ENCODE results near the gene GSAP.
"Not testable (repeated sequence)": the region's sequence is repeated elsewhere in the genome, so short reads cannot be mapped to it uniquely, and the experiment has no call there.

The GSAP gene

GRCh38 chr7:77415823-77416620 is at the start of gene GSAP:
TSS of gene GSAP (minus strand) at chr7:77416349. CDS start at chr7:77416321, 28 bp downstream.
- peak; percentile 76 for DNase-seq (ENCODE audit: low read depth)
- TF ChIP-seq CTCF (IDR thresholded peaks at IDR 0.05; ENCODE audit: insufficient read depth, low read depth, low read length, missing control alignments): peak; percentile 4
- peak within 1 kb of the TSS; percentile 69 for H3K4me3 ChIP-seq (ENCODE audit: low read depth, low read length)

GRCh38 chr7:77465256-77465655 is 49.1 kb upstream of the GSAP start:
- H3K4me3 ChIP-seq (ENCODE audit: low read depth, low read length): no peak overlapping the region
- TF ChIP-seq CTCF (IDR thresholded peaks at IDR 0.05; ENCODE audit: insufficient read depth, low read depth, low read length, missing control alignments): no peak

GRCh38 chr7:77464589-77464988 is 48.4 kb upstream of the GSAP start:
- peak; percentile 58 for DNase-seq (ENCODE audit: low read depth)
- no peak overlapping the region for H3K4me3 ChIP-seq (ENCODE audit: low read depth, low read length)
- TF ChIP-seq CTCF (IDR thresholded peaks at IDR 0.05; ENCODE audit: insufficient read depth, low read depth, low read length, missing control alignments): no peak

More at GRCh38 chr7:77465256-77465655, 49.1 kb upstream of the GSAP start:
- no peak for DNase-seq (ENCODE audit: low read depth)

GRCh38 chr7:77463632-77464031 is 47.5 kb upstream of the GSAP start:
- DNase-seq (ENCODE audit: low read depth): peak; percentile 60
- not testable (repeated sequence) for H3K4me3 ChIP-seq (ENCODE audit: low read depth, low read length)

GRCh38 chr7:77461842-77462241 is 45.7 kb upstream of the GSAP start:
- no peak for DNase-seq (ENCODE audit: low read depth)
- H3K4me3 ChIP-seq (ENCODE audit: low read depth, low read length): no peak overlapping the region
- no peak for TF ChIP-seq CTCF (IDR thresholded peaks at IDR 0.05; ENCODE audit: insufficient read depth, low read depth, low read length, missing control alignments)

- no peak for DNase-seq (ENCODE audit: low read depth)
- no peak for TF ChIP-seq CTCF (IDR thresholded peaks at IDR 0.05; ENCODE audit: insufficient read depth, low read depth, low read length, missing control alignments)
- H3K4me3 ChIP-seq (ENCODE audit: low read depth, low read length): no peak overlapping the region
Measured at GRCh38 chr7:77461246-77461645, 45.1 kb upstream of the GSAP start.

- DNase-seq (ENCODE audit: low read depth): no peak
Measured at GRCh38 chr7:77460057-77460486, 43.9 kb upstream of the GSAP start.

More at GRCh38 chr7:77460057-77460486, 43.9 kb upstream of the GSAP start:
- TF ChIP-seq CTCF (IDR thresholded peaks at IDR 0.05; ENCODE audit: insufficient read depth, low read depth, low read length, missing control alignments): peak; percentile 2
- no peak overlapping the region for H3K4me3 ChIP-seq (ENCODE audit: low read depth, low read length)
